Gastroesophageal sphincter (tissue), 4 donors: ENCODE data around the gene KCNAB1. TPM values are rescaled to one million over a fixed set of nuclear protein-coding genes. Genes with fewer than 3 reads are reported as not detected.
A peak's percentile ranks its signal among the peaks of the same experiment; 100 is the strongest.

Source experiments
- ATAC-seq: fragments of 150-250 bp; one replicate; pipeline ENCODE4 v1.9.1; 2016; ENCODE audit warnings: mild to moderate bottlenecking, moderate library complexity
- H3K27ac ChIP-seq, 4 donors: fragments of 200-600 bp; sonication (generic) in 3 of 4; 1 replicate in 3 of 4; 2 replicates in 1 of 4; pipeline ENCODE4 v1.5.1; 2016 to 2019
- H3K27me3 ChIP-seq: fragments of 200-600 bp; sonication (generic); one replicate; pipeline ENCODE4 v1.5.1; 2019
- H3K36me3 ChIP-seq, 2 donors: fragments of 200-600 bp; sonication (generic); one replicate each; pipeline ENCODE4 v1.5.1; 2019; ENCODE audit warnings: control low read depth in 1 of 2
- H3K4me1 ChIP-seq, 3 donors: fragments of 200-600 bp; sonication (generic); 1 replicate in 2 of 3; 2 replicates in 1 of 3; pipeline ENCODE4 v1.5.1; 2016 to 2019; ENCODE audit warnings: control low read depth in 2 of 3
- H3K4me3 ChIP-seq, 2 donors: fragments of 200-600 bp; sonication (generic); one replicate each; pipeline ENCODE4 v1.5.1; 2019; ENCODE audit warnings: mild to moderate bottlenecking in 1 of 2, moderate library complexity in 1 of 2
- H3K9me3 ChIP-seq, 3 donors: fragments of 200-600 bp; sonication (generic); one replicate each; pipeline ENCODE4 v1.5.1; 2017 to 2019; ENCODE audit warnings: control low read depth in 2 of 3
- CTCF ChIP-seq, 4 experiments: fragments of 200-600 bp in 2 of 4; fragments of 450-650 bp in 2 of 4; sonication (generic) in 1 of 4; IDR thresholded peaks; one replicate each; pipeline ENCODE4 v1.5.1; 2017 to 2019; ENCODE audit warnings: antibody characterized with exemption in 4 of 4, mild to moderate bottlenecking in 2 of 4, moderate library complexity in 2 of 4
- EP300 ChIP-seq: sonication (generic); formaldehyde crosslinking; IDR thresholded peaks from one replicate; pipeline ENCODE4 v1.6.1; 2017; ENCODE audit warnings: antibody characterized with exemption, mild to moderate bottlenecking
- POLR2A ChIP-seq, 2 donors: fragments of 450-650 bp; IDR thresholded peaks; one replicate each; pipeline ENCODE4 v1.6.1; 2017; ENCODE audit warnings: antibody characterized with exemption in 2 of 2, mild to moderate bottlenecking in 2 of 2, moderate library complexity in 1 of 2
- POLR2AphosphoS5 ChIP-seq: sonication (generic); formaldehyde crosslinking; IDR thresholded peaks from one replicate; pipeline ENCODE4 v1.6.1; 2017; ENCODE audit warnings: antibody characterized with exemption
- WGBS, 2 donors: methylation state at CpG; one replicate each; pipeline ENCODE4 v1.1.5; 2018; ENCODE audit warnings: low coverage in 1 of 2; 5-methylcytosine and 5-hydroxymethylcytosine counted together
- total RNA-seq, 4 donors: library from RNA; depleted of rRNA; stranded (reverse); fragments of >200 nt; gene quantifications; one replicate each; pipeline ENCODE4 v1.1.0, GENCODE V29; 2016

Gene KCNAB1
- total RNA-seq, 4 donors from 2014 or later, result 0.31 to 6.3 (median 1.9) TPM

GRCh38 chr3:156456771-156457224, 336.4 kb downstream of the KCNAB1 start:
- Histone ChIP-seq H3K27me3 (no peaks in the 10 kb centered on the region), H3K27ac (no peak overlapping the region), H3K4me3 (no peak overlapping the region), H3K9me3 (no peaks in the 10 kb centered on the region), H3K4me1 (peaks cover 0 to 26% (median 8%) of the 10 kb centered on the region in 3 donors), H3K36me3 (no peaks in the 10 kb centered on the region)
- no peak for ATAC-seq
- WGBS, 2 donors, result 86 to 92% methylated on average over 1 to 5 of the region's 5 CpGs
- TF ChIP-seq EP300, result no peak
- TF ChIP-seq POLR2AphosphoS5, result no peak
- TF ChIP-seq POLR2A (IDR thresholded peaks at IDR 0.05), result no peak

- H3K4me1 ChIP-seq, result peaks cover 0 to 33% (median 8%) of the 10 kb centered on the region in 3 donors
- H3K27me3 ChIP-seq, result no peaks in the 10 kb centered on the region
- peak overlapping the region; percentile 8 to 63 (median 48) for H3K27ac ChIP-seq
- no peaks in the 10 kb centered on the region for H3K36me3 ChIP-seq
- no peak overlapping the region for H3K4me3 ChIP-seq
- TF ChIP-seq EP300 (no peak), POLR2AphosphoS5 (peak; percentile 74), CTCF (IDR thresholded peaks at IDR 0.05) (no peak)
- peak; percentile 78 for ATAC-seq
- 33 to 34% methylated on average over 5 to 7 of the region's 7 CpGs for WGBS, 2 donors
- H3K9me3 ChIP-seq, result no peaks in the 10 kb centered on the region
These were observed 339.1 kb downstream of the KCNAB1 start for GRCh38 chr3:156459434-156459833.

DNA sequence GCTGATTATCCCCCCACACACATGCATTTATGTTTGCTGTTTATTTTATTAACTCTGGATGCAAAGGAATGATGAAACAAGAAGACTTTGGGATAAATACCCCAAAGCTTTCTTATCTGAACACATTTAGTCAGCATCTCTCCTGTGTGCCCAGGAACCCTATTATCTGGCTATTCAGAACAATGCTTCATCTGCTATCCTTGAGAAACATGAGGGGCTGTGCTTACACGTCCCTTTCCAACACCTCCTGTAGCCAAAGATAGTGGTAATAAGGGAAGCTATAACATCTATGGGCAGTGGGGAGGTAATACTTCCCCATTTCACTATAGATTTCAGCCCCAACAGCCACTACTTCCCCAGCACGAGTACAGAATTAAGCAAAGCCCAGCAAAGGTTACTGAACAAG, 339.8 kb downstream of the KCNAB1 start:
- H3K36me3 ChIP-seq, result no peaks in the 10 kb centered on the region
- ATAC-seq, result no peak
- TF ChIP-seq POLR2A (IDR thresholded peaks at IDR 0.05) (no peak), CTCF (IDR thresholded peaks at IDR 0.05) (no peak), EP300 (no peak), POLR2AphosphoS5 (no peak)
- no peaks in the 10 kb centered on the region for H3K27me3 ChIP-seq
- H3K4me1 ChIP-seq, result peaks cover 0 to 33% (median 8%) of the 10 kb centered on the region in 3 donors
- H3K4me3 ChIP-seq, result no peak overlapping the region
- no peaks in the 10 kb centered on the region for H3K9me3 ChIP-seq
- H3K27ac ChIP-seq, result peak overlapping the region in 2 of 4 donors; percentile 50 to 63
- 33 to 44% methylated on average over 1 to 2 of the region's 2 CpGs for WGBS, 2 donors

DNA sequence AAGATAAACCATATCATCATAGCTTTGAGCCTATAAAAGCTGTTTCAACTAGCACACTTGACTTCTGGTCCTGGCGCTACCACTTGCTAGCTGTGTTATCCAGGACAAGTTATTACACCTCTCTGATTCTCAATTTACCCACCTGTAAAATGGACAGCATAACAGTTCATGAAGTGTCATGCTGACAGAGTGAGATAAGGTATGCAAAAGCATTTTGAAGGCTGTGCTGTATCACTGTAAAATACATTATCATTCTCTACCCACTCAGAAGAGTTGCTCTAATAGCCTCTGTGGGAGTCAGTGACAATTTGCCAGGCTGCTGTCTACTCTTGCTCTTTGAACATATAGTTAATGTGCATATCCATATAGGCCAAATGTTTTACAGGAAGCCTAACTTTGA, 341.5 kb downstream of the KCNAB1 start:
- no peak for ATAC-seq
- Histone ChIP-seq H3K9me3 (no peaks in the 10 kb centered on the region), H3K4me1 (peaks cover 0 to 33% (median 8%) of the 10 kb centered on the region in 3 donors), H3K36me3 (no peaks in the 10 kb centered on the region), H3K27me3 (no peaks in the 10 kb centered on the region), H3K27ac (no peak overlapping the region), H3K4me3 (no peak overlapping the region)
- 67 to 100% methylated on average over 1 of the region's 1 CpG for WGBS, 2 donors
- TF ChIP-seq EP300 (no peak), POLR2AphosphoS5 (no peak)

DNA sequence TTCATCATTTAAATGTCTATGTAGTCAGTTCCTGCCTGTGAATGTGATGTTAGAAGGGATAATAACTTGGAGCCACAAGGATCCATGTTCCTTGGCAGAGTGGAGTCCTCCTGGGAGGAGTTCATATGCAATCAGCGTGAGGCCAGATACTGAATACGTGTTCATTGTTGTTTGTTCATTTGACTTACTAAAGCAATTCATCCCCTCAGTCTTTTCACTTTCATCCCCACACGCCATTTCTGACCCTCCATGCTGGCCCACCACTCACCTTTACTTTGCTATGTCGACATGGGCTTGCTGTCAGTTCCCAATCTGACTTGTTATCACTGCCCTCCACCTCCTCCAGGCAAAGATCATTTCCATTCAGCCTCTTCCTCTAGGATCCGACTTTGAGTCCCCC, 342.7 kb downstream of the KCNAB1 start:
- H3K27me3 ChIP-seq, result no peaks in the 10 kb centered on the region
- 75 to 91% methylated on average over 5 of the region's 5 CpGs for WGBS, 2 donors
- no peaks in the 10 kb centered on the region for H3K9me3 ChIP-seq
- no peak overlapping the region for H3K27ac ChIP-seq
- H3K36me3 ChIP-seq, result no peaks in the 10 kb centered on the region
- H3K4me1 ChIP-seq, result peaks cover 0 to 36% (median 8%) of the 10 kb centered on the region in 3 donors
- ATAC-seq, result no peak
- no peak overlapping the region for H3K4me3 ChIP-seq
- TF ChIP-seq POLR2AphosphoS5 (no peak), EP300 (no peak), CTCF (IDR thresholded peaks at IDR 0.05) (no peak), POLR2A (IDR thresholded peaks at IDR 0.05) (no peak)

DNA sequence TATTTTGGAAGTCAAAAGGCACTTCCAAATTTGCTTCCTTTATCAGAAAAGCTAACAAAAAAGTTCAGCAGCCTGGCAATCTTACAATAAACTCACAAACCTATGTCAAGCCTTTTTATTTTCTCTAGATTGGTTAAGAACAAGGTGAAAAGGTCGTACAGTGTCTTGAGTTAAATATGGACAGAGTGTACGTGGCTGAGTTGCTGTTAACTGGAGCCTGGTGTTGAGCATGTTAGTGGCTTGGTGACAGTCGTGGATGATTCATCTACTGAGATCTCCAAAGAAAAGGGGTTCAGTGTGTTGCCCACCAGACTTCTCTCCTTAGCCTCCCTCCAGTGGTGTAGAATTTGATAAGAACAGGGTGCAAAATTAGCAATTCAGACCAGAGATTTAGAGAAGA, 344.8 kb downstream of the KCNAB1 start:
- no peak for ATAC-seq
- Histone ChIP-seq H3K9me3 (no peaks in the 10 kb centered on the region), H3K27me3 (no peaks in the 10 kb centered on the region), H3K4me1 (peaks cover 0 to 29% (median 2%) of the 10 kb centered on the region in 3 donors), H3K27ac (no peak overlapping the region), H3K4me3 (no peak overlapping the region), H3K36me3 (no peaks in the 10 kb centered on the region)
- WGBS, 2 donors, result 29 to 45% methylated on average over 3 of the region's 3 CpGs
- TF ChIP-seq POLR2A (IDR thresholded peaks at IDR 0.05) (no peak), EP300 (no peak), POLR2AphosphoS5 (no peak), CTCF (IDR thresholded peaks at IDR 0.05) (no peak)
